K562 (cell line): ENCODE measurements around the gene RALA. TPM values are rescaled to one million over a fixed set of nuclear protein-coding genes. Genes with fewer than 3 reads are reported as not detected.

ENCODE experiments used
- CSDE1 ChIP-seq, 2 experiments: fragments of 450-650 bp; IDR thresholded peaks; 2 replicates each; pipeline ENCODE4 v1.6.1; 2016; ENCODE audit warnings: mild to moderate bottlenecking in 1 of 2
- LARP7 ChIP-seq: fragments of 450-650 bp; IDR thresholded peaks from 2 replicates; pipeline ENCODE4 v1.6.1; 2016
- MAZ ChIP-seq, 2 experiments: fragments of 450-650 bp in 1 of 2; sonication (generic) in 1 of 2; formaldehyde crosslinking; IDR thresholded peaks in 1 of 2; conservative IDR thresholded peaks in 1 of 2; 2 replicates each; pipeline versions ENCODE4 v1.4.0 to v1.5.0; 2020; ENCODE audit warnings: mild to moderate bottlenecking in 1 of 2, missing genetic modification reagents in 1 of 2
- NCOA1 ChIP-seq: fragments of 450-650 bp; IDR thresholded peaks from 2 replicates; pipeline ENCODE4 v1.6.1; 2016; ENCODE audit warnings: low read depth
- ZNF124 ChIP-seq: sonication (generic); formaldehyde crosslinking; IDR thresholded peaks from 2 replicates; pipeline ENCODE4 v1.8.1; 2022; ENCODE audit warnings: missing genetic modification reagents
- ZNF41 ChIP-seq: fragments of 250-450 bp; sonication (Bioruptor Pico); conservative IDR thresholded peaks from 2 replicates; pipeline ENCODE4 v1.4.0; 2020; ENCODE audit warnings: mild to moderate bottlenecking
- polyA plus RNA-seq, 8 experiments: library from polyadenylated mRNA; depleted of rRNA in 4 of 8; stranded (reverse) in 5 of 8; unstranded in 3 of 8; fragments of >200 nt; fragmentation: Nextera tagmentation in 2 of 8; fragmentation: Illumina TruSeq in 1 of 8; extraction: Ambion mirVana in 2 of 8; extraction: Trizol in 1 of 8; gene quantifications; 2 replicates each; pipeline versions ENCODE4 v1.2.1 to v1.2.3, GENCODE V29; 2011 to 2014; ENCODE audit warnings: inconsistent platforms in 1 of 8, missing spikeins in 1 of 8
- total RNA-seq, 7 experiments: library from RNA; depleted of rRNA in 6 of 7; stranded (reverse); fragments of >200 nt in 6 of 7; fragmentation: Illumina TruSeq in 2 of 7; extraction: Trizol in 2 of 7; gene quantifications; 2 replicates each; pipeline versions ENCODE4 v1.2.1 to v1.2.3, GENCODE V29; 2011 to 2021; ENCODE audit warnings: low replicate concordance in 1 of 7
- TF ChIP-seq, protein P1 (sequence below): fragments of 450-650 bp; IDR thresholded peaks from 2 replicates; pipeline ENCODE4 v1.6.1; 2016; ENCODE audit warnings: mild to moderate bottlenecking, moderate library complexity
- TF ChIP-seq, protein P2 (sequence below): fragments of 250-450 bp; sonication (Bioruptor Pico); IDR thresholded peaks from 2 replicates; pipeline ENCODE4 v1.4.0; 2020; ENCODE audit warnings: mild to moderate bottlenecking, moderate library complexity, borderline replicate concordance
- TF ChIP-seq, protein P3 (sequence below): fragments of 200-800 bp; sonication (Bioruptor generic); IDR thresholded peaks from 2 replicates; pipeline ENCODE4 v1.6.1; 2017; ENCODE audit warnings: missing genetic modification characterization, missing compliant biosample characterization
- TF ChIP-seq, protein P4 (sequence below): fragments of 200-800 bp; sonication (Bioruptor generic); IDR thresholded peaks from 2 replicates; pipeline ENCODE4 v1.6.1; 2017; ENCODE audit warnings: missing genetic modification characterization, missing compliant biosample characterization

The RALA gene
- total and polyA plus RNA-seq, 9 of the 15 experiments (the other 6 are each of a cell fraction or from before 2014, with no cell fraction given), result 7.2 to 28.0 (median 25.7) TPM

DNA sequence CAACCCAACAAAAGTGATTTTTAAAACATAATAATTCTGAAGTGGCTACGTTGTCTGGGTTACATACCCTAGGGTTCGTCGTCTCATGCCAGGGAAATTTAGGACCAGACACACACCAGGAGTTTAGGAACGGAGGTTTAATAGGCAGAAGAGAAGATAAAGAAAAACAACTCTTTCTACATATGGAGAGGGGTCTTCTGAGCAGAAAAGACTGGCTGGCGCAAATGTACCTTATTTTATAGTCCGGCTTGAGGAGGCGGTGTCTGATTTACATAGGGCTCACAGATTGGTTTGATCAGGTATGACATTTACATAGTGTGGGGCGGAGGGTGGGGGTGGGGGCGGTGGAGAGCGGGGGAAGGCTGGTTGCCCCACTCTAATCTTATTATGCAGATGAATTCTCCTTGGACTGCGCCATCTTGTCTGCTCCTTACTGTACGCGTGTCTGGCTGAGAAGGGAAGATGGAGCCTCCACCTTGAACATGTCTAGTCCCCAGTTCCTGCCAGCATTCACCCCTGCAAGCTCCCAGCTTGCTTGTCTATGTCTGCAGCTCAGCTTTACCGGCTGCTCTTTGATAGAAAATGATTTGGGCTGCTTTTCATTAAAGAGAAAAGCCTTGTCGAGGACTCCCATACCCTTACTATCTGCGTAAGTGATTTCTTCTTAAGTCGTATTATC, 98.7 kb downstream of the RALA start (continued):
- no peak for TF ChIP-seq ZNF41
- TF ChIP-seq, protein P1, sequence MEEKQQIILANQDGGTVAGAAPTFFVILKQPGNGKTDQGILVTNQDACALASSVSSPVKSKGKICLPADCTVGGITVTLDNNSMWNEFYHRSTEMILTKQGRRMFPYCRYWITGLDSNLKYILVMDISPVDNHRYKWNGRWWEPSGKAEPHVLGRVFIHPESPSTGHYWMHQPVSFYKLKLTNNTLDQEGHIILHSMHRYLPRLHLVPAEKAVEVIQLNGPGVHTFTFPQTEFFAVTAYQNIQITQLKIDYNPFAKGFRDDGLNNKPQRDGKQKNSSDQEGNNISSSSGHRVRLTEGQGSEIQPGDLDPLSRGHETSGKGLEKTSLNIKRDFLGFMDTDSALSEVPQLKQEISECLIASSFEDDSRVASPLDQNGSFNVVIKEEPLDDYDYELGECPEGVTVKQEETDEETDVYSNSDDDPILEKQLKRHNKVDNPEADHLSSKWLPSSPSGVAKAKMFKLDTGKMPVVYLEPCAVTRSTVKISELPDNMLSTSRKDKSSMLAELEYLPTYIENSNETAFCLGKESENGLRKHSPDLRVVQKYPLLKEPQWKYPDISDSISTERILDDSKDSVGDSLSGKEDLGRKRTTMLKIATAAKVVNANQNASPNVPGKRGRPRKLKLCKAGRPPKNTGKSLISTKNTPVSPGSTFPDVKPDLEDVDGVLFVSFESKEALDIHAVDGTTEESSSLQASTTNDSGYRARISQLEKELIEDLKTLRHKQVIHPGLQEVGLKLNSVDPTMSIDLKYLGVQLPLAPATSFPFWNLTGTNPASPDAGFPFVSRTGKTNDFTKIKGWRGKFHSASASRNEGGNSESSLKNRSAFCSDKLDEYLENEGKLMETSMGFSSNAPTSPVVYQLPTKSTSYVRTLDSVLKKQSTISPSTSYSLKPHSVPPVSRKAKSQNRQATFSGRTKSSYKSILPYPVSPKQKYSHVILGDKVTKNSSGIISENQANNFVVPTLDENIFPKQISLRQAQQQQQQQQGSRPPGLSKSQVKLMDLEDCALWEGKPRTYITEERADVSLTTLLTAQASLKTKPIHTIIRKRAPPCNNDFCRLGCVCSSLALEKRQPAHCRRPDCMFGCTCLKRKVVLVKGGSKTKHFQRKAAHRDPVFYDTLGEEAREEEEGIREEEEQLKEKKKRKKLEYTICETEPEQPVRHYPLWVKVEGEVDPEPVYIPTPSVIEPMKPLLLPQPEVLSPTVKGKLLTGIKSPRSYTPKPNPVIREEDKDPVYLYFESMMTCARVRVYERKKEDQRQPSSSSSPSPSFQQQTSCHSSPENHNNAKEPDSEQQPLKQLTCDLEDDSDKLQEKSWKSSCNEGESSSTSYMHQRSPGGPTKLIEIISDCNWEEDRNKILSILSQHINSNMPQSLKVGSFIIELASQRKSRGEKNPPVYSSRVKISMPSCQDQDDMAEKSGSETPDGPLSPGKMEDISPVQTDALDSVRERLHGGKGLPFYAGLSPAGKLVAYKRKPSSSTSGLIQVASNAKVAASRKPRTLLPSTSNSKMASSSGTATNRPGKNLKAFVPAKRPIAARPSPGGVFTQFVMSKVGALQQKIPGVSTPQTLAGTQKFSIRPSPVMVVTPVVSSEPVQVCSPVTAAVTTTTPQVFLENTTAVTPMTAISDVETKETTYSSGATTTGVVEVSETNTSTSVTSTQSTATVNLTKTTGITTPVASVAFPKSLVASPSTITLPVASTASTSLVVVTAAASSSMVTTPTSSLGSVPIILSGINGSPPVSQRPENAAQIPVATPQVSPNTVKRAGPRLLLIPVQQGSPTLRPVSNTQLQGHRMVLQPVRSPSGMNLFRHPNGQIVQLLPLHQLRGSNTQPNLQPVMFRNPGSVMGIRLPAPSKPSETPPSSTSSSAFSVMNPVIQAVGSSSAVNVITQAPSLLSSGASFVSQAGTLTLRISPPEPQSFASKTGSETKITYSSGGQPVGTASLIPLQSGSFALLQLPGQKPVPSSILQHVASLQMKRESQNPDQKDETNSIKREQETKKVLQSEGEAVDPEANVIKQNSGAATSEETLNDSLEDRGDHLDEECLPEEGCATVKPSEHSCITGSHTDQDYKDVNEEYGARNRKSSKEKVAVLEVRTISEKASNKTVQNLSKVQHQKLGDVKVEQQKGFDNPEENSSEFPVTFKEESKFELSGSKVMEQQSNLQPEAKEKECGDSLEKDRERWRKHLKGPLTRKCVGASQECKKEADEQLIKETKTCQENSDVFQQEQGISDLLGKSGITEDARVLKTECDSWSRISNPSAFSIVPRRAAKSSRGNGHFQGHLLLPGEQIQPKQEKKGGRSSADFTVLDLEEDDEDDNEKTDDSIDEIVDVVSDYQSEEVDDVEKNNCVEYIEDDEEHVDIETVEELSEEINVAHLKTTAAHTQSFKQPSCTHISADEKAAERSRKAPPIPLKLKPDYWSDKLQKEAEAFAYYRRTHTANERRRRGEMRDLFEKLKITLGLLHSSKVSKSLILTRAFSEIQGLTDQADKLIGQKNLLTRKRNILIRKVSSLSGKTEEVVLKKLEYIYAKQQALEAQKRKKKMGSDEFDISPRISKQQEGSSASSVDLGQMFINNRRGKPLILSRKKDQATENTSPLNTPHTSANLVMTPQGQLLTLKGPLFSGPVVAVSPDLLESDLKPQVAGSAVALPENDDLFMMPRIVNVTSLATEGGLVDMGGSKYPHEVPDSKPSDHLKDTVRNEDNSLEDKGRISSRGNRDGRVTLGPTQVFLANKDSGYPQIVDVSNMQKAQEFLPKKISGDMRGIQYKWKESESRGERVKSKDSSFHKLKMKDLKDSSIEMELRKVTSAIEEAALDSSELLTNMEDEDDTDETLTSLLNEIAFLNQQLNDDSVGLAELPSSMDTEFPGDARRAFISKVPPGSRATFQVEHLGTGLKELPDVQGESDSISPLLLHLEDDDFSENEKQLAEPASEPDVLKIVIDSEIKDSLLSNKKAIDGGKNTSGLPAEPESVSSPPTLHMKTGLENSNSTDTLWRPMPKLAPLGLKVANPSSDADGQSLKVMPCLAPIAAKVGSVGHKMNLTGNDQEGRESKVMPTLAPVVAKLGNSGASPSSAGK, result peak; percentile 48; the same call in 1 of the 2 replicates
- no peak for TF ChIP-seq ZNF124 (CRISPR knock-in tag)
- 0 out of 4 replicates have a peak, but pooled peaks of 1 of the 2 experiments have one; percentile 54 for TF ChIP-seq MAZ (CRISPR knock-in tag; conservative IDR thresholded peaks at IDR 0.05 in 1 of 2, IDR thresholded peaks at IDR 0.05 in 1 of 2)
- no peak for TF ChIP-seq CSDE1 (IDR thresholded peaks at IDR 0.05)
- TF ChIP-seq, protein P2, sequence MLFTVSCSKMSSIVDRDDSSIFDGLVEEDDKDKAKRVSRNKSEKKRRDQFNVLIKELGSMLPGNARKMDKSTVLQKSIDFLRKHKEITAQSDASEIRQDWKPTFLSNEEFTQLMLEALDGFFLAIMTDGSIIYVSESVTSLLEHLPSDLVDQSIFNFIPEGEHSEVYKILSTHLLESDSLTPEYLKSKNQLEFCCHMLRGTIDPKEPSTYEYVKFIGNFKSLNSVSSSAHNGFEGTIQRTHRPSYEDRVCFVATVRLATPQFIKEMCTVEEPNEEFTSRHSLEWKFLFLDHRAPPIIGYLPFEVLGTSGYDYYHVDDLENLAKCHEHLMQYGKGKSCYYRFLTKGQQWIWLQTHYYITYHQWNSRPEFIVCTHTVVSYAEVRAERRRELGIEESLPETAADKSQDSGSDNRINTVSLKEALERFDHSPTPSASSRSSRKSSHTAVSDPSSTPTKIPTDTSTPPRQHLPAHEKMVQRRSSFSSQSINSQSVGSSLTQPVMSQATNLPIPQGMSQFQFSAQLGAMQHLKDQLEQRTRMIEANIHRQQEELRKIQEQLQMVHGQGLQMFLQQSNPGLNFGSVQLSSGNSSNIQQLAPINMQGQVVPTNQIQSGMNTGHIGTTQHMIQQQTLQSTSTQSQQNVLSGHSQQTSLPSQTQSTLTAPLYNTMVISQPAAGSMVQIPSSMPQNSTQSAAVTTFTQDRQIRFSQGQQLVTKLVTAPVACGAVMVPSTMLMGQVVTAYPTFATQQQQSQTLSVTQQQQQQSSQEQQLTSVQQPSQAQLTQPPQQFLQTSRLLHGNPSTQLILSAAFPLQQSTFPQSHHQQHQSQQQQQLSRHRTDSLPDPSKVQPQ, result no peak
- TF ChIP-seq LARP7, result no peak
- TF ChIP-seq, protein P3, sequence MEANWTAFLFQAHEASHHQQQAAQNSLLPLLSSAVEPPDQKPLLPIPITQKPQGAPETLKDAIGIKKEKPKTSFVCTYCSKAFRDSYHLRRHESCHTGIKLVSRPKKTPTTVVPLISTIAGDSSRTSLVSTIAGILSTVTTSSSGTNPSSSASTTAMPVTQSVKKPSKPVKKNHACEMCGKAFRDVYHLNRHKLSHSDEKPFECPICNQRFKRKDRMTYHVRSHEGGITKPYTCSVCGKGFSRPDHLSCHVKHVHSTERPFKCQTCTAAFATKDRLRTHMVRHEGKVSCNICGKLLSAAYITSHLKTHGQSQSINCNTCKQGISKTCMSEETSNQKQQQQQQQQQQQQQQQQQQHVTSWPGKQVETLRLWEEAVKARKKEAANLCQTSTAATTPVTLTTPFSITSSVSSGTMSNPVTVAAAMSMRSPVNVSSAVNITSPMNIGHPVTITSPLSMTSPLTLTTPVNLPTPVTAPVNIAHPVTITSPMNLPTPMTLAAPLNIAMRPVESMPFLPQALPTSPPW (CRISPR knock-in tag), result peak; percentile 98
- TF ChIP-seq, protein P4, sequence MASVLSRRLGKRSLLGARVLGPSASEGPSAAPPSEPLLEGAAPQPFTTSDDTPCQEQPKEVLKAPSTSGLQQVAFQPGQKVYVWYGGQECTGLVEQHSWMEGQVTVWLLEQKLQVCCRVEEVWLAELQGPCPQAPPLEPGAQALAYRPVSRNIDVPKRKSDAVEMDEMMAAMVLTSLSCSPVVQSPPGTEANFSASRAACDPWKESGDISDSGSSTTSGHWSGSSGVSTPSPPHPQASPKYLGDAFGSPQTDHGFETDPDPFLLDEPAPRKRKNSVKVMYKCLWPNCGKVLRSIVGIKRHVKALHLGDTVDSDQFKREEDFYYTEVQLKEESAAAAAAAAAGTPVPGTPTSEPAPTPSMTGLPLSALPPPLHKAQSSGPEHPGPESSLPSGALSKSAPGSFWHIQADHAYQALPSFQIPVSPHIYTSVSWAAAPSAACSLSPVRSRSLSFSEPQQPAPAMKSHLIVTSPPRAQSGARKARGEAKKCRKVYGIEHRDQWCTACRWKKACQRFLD (CRISPR knock-in tag), result no peak
- no peak for TF ChIP-seq NCOA1
